DMS153 treated with DMSO at 0.1 percent for 48 hours (cell line): ENCODE data around the gene ZNF613.
"Not testable (repeated sequence)": the region's sequence is repeated elsewhere in the genome, so short reads cannot be mapped to it uniquely, and the experiment has no call there.

ENCODE experiments used
- DNase-seq: peaks from one replicate; lab custom pipeline; 2025; ENCODE audit not compliant: unreplicated experiment; lab: John Stamatoyannopoulos, UW

ZNF613 gene

GRCh38 chr19:51926784-51927741, at the start of gene ZNF613:
Gene ZNF613, plus strand, starts transcription at chr19:51927472. Its CDS starts 8,749 bp downstream, at chr19:51936221.
- DNase-seq = peak; percentile 97

GRCh38 chr19:51882518-51882917, 44.8 kb upstream of the ZNF613 start:
- no peak for DNase-seq

- no peak for DNase-seq
Measured at GRCh38 chr19:51884713-51885112, 42.6 kb upstream of the ZNF613 start.

GRCh38 chr19:51887522-51888498, 39.5 kb upstream of the ZNF613 start, which contains the start of gene ZNF577:
Gene ZNF577, minus strand, starts transcription at chr19:51887951. Its CDS starts 7,569 bp downstream, at chr19:51880382.
- no peak for DNase-seq

GRCh38 chr19:51889934-51890333, 37.3 kb upstream of the ZNF613 start:
- no peak for DNase-seq

- DNase-seq = no peak
Measured at GRCh38 chr19:51891193-51891747, 36.0 kb upstream of the ZNF613 start.

- DNase-seq = no peak
Measured at GRCh38 chr19:51901860-51902259, 25.4 kb upstream of the ZNF613 start.

GRCh38 chr19:51903192-51903591, 24.1 kb upstream of the ZNF613 start:
- no peak for DNase-seq

GRCh38 chr19:51904331-51905165, 22.7 kb upstream of the ZNF613 start, which contains the start of gene ZNF649:
Gene ZNF649, minus strand, starts transcription at chr19:51905017. Its CDS starts 4,910 bp downstream, at chr19:51900107.
- peak; percentile 58 for DNase-seq

- no peak for DNase-seq
Measured at GRCh38 chr19:51905206-51905605, 22.1 kb upstream of the ZNF613 start.

- DNase-seq = not testable (repeated sequence)
Measured at GRCh38 chr19:51905639-51906038, 21.6 kb upstream of the ZNF613 start.

- DNase-seq = not testable (repeated sequence)
Measured at GRCh38 chr19:51906108-51906507, 21.2 kb upstream of the ZNF613 start.

GRCh38 chr19:51907981-51908380, 19.3 kb upstream of the ZNF613 start:
- not testable (repeated sequence) for DNase-seq

- DNase-seq = no peak
Measured at GRCh38 chr19:51915324-51915867, 11.9 kb upstream of the ZNF613 start.

GRCh38 chr19:51916167-51916566, 11.1 kb upstream of the ZNF613 start:
- DNase-seq = no peak

- no peak for DNase-seq
Measured at GRCh38 chr19:51919606-51920005, 7.7 kb upstream of the ZNF613 start.

- DNase-seq = no peak
Measured at GRCh38 chr19:51921949-51922348, 5.3 kb upstream of the ZNF613 start.

GRCh38 chr19:51926426-51926783, 867 bp upstream of the ZNF613 start:
- DNase-seq = no peak

GRCh38 chr19:51927859-51928258, 587 bp downstream of the ZNF613 start:
- DNase-seq = no peak

- DNase-seq = no peak
Measured at GRCh38 chr19:51931921-51932320, 4.6 kb downstream of the ZNF613 start.
